Ovary (tissue), 3 donors: ENCODE measurements around the gene CMTM2.

Source experiments
- POLR2A ChIP-seq: fragments of 450-650 bp; IDR thresholded peaks from one replicate; pipeline ENCODE4 v1.6.1; 2017; ENCODE audit warnings: antibody characterized with exemption, mild to moderate bottlenecking, moderate library complexity
- TF ChIP-seq, protein P1 (sequence below), 3 donors: fragments of 450-650 bp in 2 of 3; fragments of 200-600 bp in 1 of 3; IDR thresholded peaks; one replicate each; pipeline versions ENCODE4 v1.5.1 to v1.8.0; 2016 to 2022; ENCODE audit warnings: antibody characterized with exemption in 3 of 3, mild to moderate bottlenecking in 1 of 3
- donor health status: DM: no; HTN: no; CAD: no.

DNA sequence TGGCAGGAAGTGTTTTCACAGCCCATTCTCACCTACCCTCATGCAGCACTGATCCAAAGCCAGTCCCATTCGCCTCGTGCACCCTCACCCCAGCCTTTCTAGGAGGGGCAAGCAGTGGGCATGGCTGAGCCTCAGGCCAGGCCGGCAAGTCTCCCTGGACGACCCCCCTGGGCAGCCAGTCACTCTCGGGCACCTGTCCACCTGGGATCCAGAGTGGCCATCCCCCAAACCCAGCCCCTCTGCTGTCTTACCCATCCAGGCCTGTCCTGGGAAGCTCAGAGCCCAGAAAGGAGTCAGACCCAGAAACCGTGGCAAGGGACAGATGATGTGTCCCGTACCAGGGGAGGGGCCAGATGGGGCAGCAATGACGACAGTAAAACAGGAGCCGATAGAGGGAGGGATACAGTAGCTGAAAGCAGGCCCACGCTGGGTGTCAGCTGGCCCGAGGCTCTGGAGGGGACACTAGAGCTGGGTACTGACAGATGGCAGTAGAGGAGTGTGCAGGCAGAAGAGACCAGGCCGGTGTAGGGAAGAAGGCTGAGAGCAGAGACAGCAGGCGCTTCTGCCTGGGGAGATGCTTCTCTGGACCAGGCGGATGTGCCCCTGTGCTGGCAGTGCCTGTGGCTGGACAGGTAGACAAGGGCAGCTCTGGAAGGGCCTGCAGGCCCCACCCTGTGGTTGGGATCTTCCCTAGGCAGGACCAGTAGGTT lies 31.0 kb downstream of the CMTM2 start:
- TF ChIP-seq POLR2A: no peak
- TF ChIP-seq, protein P1, sequence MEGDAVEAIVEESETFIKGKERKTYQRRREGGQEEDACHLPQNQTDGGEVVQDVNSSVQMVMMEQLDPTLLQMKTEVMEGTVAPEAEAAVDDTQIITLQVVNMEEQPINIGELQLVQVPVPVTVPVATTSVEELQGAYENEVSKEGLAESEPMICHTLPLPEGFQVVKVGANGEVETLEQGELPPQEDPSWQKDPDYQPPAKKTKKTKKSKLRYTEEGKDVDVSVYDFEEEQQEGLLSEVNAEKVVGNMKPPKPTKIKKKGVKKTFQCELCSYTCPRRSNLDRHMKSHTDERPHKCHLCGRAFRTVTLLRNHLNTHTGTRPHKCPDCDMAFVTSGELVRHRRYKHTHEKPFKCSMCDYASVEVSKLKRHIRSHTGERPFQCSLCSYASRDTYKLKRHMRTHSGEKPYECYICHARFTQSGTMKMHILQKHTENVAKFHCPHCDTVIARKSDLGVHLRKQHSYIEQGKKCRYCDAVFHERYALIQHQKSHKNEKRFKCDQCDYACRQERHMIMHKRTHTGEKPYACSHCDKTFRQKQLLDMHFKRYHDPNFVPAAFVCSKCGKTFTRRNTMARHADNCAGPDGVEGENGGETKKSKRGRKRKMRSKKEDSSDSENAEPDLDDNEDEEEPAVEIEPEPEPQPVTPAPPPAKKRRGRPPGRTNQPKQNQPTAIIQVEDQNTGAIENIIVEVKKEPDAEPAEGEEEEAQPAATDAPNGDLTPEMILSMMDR (IDR thresholded peaks at IDR 0.05): no peak
